NCI-H2196 treated with DMSO at 0.1 percent for 48 hours (cell line): ENCODE data around the gene SCN10A.

ENCODE experiments used
- DNase-seq: peaks from one replicate; lab custom pipeline; 2025; ENCODE audit not compliant: unreplicated experiment; lab: John Stamatoyannopoulos, UW

Gene SCN10A

DNA sequence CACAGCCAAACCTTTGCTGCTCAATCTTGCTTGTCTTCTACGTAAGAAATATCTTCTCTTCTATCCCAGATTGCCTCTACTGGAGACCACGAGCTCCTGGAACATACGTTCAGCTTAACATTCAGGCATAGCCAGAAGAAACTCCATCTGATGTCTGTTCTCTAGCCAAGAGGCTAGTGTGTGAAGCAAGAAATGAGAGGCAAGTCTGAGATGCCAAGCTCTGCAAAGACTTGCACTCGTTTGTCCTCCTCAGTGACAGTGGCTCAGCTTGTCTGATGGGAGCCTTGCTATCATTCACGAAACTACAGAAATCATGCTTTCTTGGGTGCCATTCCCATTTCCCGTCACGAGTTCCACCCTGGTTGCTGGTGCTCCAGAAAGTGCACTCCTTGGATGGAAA, at the start of gene SCN10A:
Gene SCN10A (minus strand): TSS at position 192 of the 400 bp plus-strand sequence. CDS start 22,207 bp downstream, outside the sequence.
- DNase-seq, result no peak

DNA sequence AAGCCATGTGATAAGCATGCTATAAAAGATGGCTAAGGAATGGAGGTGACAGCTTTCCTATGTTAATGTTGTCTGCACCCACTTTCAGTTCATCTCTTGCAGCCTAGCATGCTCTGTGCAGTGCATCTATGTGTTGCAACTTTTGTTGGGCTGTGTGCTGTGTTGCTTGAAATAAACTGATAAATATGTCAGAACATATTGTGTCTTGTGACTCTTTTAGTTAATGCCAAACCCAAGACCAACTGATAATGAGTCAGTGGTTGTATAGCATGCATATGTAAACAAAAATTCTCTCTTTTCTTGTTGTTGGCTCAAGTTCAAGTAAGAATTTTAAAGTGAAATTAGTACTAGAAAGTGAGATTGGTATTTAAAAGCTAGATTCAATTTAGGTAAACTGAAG, 37.0 kb upstream of the SCN10A start:
- no peak for DNase-seq

DNA sequence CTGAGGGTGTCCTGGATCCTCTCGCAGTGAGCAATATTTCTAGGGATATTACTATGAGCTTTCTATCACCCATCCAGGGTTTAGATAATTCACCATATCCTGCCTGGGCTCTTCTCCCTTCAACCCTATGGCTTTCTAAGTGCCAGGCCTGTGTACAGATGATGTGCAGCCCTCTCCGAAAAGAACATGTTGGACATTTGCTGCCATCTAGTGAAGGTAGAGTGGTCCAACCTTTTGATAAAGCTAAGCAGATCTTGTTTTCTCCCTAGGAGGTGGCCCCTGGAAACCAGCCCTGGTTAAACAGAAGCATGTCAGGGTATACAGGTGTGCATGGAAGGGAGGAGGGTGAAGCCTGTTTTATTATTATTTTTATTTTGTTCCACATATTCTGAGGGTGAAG, 27.9 kb upstream of the SCN10A start:
- no peak for DNase-seq

DNA sequence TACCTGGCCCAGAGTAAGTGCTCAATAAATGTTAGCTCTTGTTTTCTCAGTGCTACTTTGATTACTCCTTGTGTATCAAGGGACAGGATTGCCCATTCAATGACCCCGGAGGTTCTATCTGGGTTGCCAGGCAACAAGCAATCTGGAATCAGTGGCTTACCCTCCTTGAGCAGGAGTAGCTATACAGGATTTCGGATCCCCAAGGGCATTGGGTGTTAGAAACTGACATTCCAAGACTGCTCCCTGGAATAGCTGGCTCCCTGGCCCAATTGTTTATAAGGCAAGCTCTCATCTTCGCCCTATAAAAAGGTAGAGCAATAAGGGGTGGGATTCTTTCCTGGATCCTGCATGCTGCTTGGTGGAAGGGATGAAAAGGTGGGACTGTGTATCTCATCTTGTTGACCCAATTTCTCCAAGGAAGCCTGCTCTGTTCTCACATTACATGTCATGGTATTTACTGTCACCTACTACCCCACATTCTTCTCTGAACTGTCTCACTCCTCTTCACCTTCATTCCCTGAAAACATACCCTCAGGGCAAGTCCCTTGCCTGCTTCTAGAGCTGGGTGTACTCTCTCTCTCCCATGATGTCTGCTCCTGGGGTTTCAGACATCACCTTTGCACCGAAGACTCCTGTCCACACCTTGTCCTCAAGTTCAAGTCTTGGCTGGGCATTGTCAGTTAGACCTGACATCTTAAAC, 26.4 kb upstream of the SCN10A start:
- no peak for DNase-seq

DNA sequence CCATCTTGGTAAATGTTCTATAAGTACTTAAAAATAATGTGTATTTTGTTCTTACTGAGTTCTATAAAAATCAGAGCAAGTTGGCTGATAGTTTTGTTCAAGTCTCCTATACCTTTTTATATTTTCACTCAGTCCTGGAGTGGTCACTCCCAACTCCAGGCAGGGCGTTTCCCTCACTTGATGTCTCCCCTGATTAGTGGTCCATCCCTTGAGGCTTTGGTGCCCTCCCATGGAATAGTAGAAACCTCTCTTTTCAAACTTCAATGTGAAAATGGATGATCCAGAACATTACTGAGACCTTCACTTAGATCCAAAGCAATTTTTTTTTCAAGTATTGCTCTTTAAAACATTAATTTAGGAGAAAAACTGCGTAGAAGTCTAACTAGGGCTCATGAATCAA, 25.0 kb upstream of the SCN10A start:
- no peak for DNase-seq

DNA sequence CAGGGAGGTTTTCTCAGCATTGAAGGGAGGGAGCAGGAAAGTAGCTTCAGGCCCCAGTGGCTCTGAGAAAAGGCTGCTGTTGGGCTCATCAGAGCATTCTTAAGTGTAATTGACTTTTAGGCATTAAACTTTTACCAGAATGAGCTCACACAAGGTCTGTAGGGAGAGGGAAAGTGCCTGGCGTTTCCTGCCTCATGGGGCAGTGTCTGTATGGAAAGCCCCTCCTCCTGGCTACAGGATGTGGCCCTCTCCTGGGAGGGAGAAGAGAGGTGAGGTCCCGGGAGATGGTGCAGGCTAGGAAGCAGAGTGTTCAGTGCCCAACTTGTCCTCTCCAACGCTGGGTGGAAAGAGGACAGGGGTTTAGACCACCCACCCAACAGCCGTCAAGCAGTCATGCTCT, 21.3 kb upstream of the SCN10A start:
- no peak for DNase-seq

DNA sequence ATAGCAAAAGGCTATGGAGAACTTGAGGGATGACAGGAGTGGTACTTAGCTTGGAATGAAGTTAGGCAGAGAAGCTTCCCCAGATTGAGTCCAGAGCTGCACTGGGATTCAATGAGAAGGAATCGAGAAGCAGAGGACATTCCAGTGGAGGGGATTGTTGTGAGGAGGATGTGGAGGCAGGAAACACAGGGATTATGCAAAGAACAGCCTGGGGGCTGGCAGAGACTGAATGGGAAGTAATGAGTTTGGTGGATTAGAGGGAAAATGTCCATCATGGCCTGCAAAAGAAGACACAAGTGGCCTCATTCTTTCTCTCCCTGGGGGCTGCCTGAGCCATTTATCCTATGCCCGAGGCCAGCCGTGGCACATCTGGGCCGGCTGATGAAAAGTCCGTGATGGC, 20.5 kb upstream of the SCN10A start:
- no peak for DNase-seq

DNA sequence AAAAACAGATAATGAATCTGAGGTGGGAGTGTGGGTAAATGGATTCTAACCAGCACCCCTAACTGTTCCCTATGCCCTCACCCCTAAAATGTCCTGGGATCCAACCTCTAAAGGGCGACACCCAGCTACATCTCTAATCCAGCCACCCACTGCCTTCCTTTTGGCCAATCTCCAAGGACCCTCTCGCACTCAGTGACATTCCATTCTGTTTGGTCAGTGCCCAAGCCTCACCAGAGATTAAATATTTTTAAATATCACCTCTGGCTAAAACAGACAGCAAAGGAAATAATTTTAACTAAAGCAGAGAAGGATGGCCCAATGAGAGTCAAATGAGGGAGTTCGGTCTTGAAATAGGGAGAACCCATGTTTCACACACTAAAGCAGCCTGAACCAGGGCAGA, 19.9 kb upstream of the SCN10A start:
- DNase-seq, result no peak

DNA sequence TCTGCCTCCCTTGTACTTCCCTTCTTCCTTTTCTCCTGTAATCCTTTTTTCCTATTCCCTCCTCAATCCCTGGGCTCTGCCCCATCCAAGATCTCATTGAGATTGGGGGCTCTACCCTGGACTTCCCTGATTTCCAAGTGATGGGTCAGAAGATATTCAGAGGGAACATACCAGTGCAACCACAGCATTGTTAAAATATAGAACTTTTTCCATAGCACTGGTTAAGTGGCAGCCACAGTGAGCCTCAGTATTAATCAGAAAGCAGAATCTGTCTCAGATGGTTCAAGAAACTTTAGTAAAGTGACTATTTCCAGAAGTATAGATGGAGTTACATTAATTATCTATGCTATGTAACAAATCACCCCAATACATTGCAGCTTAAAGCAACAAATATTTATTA, 18.7 kb upstream of the SCN10A start:
- no peak for DNase-seq

DNA sequence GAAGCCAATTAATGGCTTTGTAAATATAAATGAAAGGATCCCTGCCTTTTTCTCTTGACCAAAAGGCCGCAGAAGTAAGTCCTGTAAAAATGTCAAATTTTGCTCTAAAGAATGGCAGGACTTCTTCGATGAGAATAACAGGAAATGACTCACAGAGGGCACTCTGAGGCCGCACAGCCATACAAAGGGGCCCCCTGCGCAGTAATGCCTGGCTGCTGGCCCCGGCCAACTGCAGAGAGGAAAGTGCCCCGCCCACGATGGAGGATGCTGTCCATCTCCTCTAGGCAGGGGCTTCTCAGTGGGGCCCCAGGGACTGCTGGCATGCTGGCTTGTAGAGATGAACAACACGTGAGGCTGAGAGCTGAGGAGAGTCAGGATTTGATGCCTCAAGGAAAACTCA, 18.1 kb upstream of the SCN10A start:
- DNase-seq, result no peak

DNA sequence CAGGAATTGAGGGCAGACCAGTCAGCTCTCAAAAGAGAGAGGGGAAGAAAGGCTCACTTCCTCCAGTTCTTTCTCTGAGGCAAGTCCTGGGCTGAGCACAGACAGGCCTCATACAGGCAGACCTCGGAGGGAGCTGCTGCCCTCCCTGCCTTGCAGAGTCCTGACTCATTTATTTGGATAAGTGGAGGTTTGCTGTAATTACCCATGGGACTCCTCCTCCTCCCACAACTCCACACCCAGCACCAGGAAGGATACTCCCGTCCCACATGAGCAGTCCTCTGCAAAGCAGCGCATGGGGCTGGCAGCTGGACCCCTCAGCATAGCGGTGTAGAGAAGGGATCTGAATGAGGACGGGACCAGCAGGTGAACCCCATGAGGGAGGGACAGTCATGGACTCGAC, 13.4 kb upstream of the SCN10A start:
- DNase-seq, result no peak

DNA sequence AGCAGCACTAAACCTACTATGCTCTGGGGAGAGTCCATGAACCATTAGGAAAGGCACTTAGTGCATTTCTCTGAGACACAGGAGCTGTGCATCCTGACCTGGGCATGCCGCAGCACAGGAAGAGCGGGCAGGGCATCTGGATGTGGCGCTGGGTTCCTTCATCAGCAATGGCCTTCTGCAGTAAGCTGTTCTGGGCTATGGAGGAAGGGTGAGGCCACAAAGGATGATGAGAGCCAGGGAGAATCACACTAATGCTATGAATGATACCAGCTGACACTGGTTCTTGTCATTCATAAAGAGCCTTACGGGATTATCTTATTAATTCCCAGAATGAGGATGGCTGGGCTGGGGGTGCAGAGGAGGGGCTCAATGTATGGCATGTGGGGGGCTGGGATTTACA, 12.7 kb upstream of the SCN10A start:
- DNase-seq, result no peak

DNA sequence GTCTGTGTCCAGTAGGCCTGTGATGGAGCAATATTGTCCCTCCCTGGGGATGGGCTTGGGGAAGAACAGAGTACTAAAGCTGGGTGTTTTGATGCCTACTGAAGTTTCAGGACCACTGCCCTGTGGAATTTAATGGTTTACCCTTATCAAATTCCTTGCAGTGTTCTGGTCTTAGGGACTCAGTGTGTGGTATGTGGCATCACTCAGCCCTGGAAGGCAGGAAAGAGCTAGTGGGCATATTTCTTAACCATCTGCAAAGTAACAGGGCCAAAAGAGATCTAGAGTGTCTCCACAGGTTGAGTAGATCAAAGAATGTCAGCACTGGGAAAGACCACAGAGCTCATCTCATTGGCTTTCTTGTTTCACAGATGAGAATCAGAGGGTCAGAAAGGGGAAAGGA, 11.8 kb upstream of the SCN10A start:
- no peak for DNase-seq

DNA sequence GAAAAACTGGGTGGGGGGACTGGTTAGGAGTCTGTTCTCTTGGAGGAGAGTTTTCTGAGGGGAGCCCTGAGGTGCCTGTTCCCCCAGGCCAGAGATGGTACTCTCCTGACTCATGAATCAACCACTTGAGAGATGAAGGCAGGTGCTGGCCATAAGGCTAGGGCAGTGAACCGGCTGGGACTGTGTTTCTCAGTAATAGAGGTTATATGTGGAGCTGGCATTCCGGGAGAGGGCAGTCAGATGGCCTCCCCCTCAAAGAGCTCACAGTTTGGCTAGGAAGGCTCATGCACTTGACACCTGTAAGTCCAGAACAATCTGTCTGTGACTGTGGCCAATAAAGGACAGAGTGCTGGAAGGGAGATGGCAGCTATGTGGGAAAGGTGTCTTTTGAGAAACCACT, 10.0 kb upstream of the SCN10A start:
- DNase-seq, result no peak

DNA sequence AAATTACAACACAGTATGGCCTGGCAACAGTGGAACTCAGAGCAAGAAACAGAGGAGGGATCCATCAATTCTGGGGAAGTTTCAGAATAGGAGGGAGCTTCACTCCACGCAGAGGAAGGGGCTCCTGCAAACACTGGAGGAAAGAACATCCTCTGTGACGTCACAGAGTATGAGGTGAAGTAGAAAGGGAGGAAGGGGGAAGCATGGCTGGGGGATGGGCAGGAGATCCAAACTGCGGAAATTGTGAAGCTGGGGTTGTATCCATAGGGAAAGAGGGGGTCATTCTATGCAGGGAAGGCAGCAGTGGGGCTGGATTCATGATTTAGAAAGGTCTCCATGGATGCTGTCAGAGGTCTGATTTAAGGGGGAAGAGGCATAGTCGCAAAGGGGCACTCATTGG, 8.3 kb upstream of the SCN10A start:
- DNase-seq, result no peak

DNA sequence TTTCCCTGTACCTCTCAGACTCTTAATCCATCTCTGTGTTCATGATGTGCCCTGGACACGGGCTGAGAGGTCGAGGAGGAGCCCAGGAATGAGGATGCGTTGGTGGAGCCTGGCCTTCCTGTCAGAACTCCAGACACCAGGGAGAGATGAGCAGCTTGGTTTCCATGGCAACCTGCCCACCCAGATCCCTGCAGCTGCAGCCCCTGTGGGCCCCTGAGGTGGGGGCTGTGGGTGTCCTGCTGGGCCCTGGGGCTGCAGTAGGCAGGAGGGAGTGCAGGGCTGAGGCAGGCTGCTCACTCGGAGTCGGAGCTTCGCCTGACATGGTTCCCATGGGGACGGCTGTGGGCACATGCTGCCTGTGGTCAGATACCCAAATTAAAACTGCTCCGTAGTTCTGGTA, 7.7 kb upstream of the SCN10A start:
- DNase-seq, result no peak

DNA sequence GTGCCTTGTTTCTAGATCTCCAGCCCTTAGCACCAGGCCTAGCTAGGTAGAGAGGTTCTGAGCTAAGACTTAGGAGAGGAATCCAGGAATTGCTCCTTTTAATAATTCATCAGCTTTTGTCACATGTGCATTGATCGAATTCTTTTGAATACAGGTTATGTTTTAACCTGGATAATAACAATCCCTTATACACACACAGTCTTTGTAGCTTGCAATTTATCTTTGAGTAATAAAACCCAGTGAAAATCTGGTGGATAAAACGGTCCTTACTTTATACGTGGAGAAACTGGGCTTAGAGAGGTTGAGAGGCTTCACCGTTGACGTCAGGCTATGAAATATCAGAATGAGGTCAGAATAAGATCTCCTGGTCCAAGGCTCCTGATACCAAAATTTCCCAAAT, 7.2 kb upstream of the SCN10A start:
- DNase-seq, result no peak

DNA sequence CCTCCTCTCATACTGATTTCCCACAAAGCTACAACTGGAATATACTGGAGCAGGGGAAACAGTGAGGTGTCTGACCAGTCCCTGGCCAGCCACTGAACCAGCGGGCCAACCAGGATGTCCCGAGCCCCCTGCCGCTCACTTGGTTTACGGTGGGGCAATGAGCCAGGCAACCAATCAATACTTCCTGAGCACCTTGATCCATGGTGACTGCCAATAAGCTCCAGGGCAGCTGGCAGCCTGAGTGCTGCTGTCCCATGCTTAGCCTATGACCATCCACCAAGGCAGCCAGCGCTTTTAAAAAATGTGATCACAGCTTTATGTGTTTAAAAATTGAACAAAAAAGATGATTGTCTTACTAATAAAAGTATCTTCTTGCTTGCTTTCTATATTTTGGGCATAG, 4.2 kb downstream of the SCN10A start:
- no peak for DNase-seq

DNA sequence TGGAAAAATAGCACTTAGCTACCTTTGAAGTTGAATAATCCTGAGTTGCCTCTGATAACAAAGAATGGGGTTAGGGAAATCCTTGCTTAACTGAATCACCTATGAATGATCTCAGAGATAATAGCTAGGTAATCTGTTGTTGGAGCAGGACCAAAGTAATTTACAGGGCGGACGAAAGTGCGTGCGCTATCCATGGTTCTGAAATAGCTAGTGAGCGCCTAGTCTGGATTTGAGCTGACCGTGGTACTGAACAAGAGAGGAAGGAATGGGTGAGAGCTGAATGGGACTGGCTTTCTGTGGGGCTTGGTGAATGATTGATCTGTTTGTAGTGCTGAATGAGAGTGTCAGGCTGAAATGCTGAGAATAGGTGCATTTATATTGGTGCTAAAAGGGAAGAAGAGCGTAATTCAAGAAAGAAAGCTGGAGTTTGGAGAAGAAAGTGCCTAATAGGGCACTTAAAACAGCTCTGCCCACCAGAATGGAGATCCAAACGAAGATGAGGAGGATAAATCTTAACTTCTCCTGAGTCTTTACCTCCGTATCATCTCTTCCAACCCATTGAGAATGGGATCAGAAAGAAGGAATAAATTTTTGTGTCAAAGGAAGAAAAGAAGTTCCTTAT, 10.1 kb downstream of the SCN10A start:
- no peak for DNase-seq

DNA sequence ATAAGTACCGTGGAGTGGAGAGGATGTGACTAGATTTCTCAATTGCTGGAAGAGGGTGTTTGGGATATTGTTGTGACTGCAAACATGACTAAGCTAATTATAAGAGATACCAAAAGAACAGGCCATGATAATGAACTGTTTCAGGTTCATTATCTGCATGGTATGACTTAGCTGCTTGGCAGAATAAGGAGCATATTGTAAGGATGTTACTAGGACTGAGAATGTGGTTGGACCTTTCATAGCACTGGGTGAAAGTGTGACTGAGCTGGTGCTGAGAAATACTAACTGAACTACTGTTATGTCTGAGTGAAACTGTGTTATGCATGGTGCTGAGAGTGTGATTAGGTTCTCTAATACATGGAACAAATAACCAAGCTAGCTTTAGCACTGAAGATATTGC, 11.0 kb downstream of the SCN10A start:
- no peak for DNase-seq

DNA sequence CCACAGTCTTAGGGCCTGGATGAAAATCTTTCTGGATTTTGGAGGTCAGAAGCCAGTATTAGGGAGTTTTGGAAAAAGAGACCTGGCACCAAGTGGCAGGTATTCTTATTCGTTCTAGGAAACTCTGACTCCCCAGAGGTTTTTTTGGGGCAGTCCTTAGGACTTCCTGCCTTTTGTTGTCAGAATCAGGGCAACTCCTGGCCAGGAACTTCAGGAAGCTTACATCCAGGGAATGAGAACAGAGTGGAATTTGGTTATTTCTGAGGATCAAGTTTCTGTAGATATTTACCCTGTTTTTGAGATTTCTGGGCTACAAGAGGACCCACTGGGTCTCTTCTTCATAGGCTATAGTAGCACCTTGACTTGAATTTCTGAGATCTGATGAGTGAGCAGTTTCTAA, 15.5 kb downstream of the SCN10A start:
- no peak for DNase-seq

DNA sequence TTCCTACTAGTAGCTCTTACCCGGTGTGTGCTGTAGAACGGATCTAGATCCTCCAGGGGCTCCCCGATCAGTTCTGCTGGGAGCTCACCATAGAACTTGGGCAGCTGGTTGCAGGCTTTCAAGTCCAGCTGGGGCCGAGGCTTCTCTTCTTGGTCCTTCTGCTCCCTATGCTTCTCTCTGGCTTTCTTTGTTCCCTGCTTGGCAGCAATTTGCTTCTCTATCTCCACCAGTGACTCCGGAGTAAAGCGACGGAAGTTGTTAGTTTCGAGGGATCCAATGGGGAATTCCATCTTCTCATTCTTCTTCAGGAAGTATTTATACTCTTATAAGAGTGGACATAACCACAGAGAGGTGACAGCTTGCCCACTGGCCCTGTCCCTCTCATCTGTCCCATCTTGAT, 22.3 kb downstream of the SCN10A start:
- DNase-seq, result no peak

DNA sequence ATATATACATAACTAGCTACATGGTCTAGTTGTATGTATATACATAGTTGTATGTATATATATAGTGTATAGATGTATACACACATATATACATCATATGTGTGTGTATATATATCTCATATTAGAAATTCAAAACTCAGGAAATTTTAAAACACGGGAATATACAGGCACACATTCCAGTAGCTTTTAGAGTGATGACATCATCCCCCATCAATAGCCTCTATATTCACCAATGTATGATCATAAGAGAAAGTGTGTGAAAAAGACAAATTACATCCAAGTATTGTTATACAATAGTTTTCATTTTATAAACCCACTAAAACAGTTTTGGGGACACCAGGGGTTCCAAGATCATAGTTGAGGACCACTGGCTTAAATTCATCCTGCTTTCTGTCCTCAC, 23.0 kb downstream of the SCN10A start:
- DNase-seq, result no peak
